GM18498 (cell line): ENCODE data around the gene RNMT.

Experiments
- ATAC-seq: cut with Tn5 transposase; IDR thresholded peaks from one replicate; pipeline ENCODE4 v1.9.1; 2021; ENCODE audit warnings: mild to moderate bottlenecking, moderate library complexity; ENCODE audit not compliant: unreplicated experiment

RNMT gene

GRCh38 chr18:13809531-13810255 is 83.2 kb downstream of the RNMT start:
- ATAC-seq = no peak

DNA sequence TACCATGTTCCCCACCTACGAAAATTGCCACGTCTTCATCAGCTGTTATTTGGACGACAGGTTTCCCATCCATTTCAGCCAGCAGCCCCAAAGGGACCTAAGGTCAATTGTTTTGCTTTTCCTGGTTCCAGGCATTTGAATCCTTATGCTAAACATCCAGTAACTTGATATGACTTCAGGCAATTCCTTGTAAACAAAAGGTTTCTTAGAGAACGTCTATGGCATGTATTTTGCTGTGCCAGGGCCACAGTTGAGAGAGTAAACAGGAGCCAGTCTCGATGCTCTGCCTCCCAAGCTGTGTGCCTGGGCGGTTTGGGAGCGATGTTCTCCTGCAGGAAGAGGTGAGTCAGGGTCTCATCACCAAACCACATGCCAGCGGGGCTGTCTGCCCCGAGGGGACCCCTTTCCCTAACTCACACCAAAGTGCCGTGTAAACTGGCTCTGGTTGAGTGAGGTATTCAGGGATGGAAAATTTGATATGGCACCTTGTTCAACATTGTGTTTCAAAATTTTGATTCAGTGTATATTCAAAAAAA is 84.5 kb downstream of the RNMT start:
- ATAC-seq = no peak

GRCh38 chr18:13811993-13812392 is 85.5 kb downstream of the RNMT start:
- ATAC-seq = no peak

DNA sequence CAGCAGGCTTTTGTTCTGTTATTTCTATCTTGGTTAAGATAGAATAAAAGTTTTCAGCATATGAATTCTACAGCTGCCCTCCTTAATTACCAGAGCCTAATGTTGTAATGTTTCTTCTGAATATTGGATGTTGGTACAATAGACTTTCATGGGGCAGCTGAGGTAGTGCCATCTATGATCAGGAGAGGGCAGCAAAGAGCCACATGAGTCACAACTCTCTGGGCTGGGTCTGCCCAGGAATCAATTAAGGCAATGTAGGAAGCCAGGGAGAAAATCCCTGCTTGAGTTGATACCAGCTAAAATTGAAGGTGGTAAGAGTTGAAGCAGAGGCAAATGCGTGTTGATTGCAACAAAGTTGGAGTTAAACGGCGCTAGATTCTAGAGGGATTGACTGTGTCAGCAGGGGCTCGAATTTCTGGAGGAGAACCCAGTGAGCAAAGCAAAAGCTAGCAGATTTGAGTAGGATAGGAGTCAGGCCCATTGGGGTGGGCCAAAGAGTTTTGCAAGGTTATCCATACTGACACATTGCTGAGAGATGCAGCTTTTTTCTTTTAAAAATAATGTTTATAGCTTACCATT is 86.9 kb downstream of the RNMT start:
- peak; percentile 86 for ATAC-seq
